Measurements from ENCODE around the gene ADGRL3.
"Not testable (repeated sequence)": the region's sequence is repeated elsewhere in the genome, so short reads cannot be mapped to it uniquely, and the experiment has no call there.

ADGRL3 gene

GRCh38 chr4:61373901-61374440 lies 173.8 kb downstream of the ADGRL3 start:
- DNase-seq = no peak

- no peak for DNase-seq
These were observed 174.3 kb downstream of the ADGRL3 start for GRCh38 chr4:61374447-61374891.

GRCh38 chr4:61375301-61375700 lies 175.2 kb downstream of the ADGRL3 start:
- DNase-seq = no peak

GRCh38 chr4:61376301-61376700 lies 176.2 kb downstream of the ADGRL3 start:
- no peak for DNase-seq

GRCh38 chr4:61379406-61379805 lies 179.3 kb downstream of the ADGRL3 start:
- no peak for DNase-seq

GRCh38 chr4:61380865-61381264 lies 180.7 kb downstream of the ADGRL3 start:
- no peak for DNase-seq

GRCh38 chr4:61385256-61385655 lies 185.1 kb downstream of the ADGRL3 start:
- no peak for DNase-seq

- not testable (repeated sequence) for DNase-seq
These were observed 187.2 kb downstream of the ADGRL3 start for GRCh38 chr4:61387372-61387771.

- no peak for DNase-seq
These were observed 189.5 kb downstream of the ADGRL3 start for GRCh38 chr4:61389640-61390039.

- DNase-seq = no peak
These were observed 195.6 kb downstream of the ADGRL3 start for GRCh38 chr4:61395754-61396153.

GRCh38 chr4:61397174-61397573 lies 197.0 kb downstream of the ADGRL3 start:
- DNase-seq = no peak

- no peak for DNase-seq
These were observed 200.4 kb downstream of the ADGRL3 start for GRCh38 chr4:61400439-61401038.

- DNase-seq = no peak
These were observed 201.6 kb downstream of the ADGRL3 start for GRCh38 chr4:61401771-61402170.

GRCh38 chr4:61405307-61405706 lies 205.2 kb downstream of the ADGRL3 start:
- no peak for DNase-seq

GRCh38 chr4:61406677-61407076 lies 206.6 kb downstream of the ADGRL3 start:
- DNase-seq = no peak

GRCh38 chr4:61407642-61408618 lies 207.8 kb downstream of the ADGRL3 start:
- no peak for DNase-seq

GRCh38 chr4:61408861-61409260 lies 208.7 kb downstream of the ADGRL3 start:
- no peak for DNase-seq

- no peak for DNase-seq
These were observed 211.1 kb downstream of the ADGRL3 start for GRCh38 chr4:61411241-61411640.

GRCh38 chr4:61425315-61425714 lies 225.2 kb downstream of the ADGRL3 start:
- no peak for DNase-seq

- DNase-seq = no peak
These were observed 226.1 kb downstream of the ADGRL3 start for GRCh38 chr4:61426229-61426628.

GRCh38 chr4:61427099-61427817 lies 227.1 kb downstream of the ADGRL3 start:
- no peak for DNase-seq

- DNase-seq = no peak
These were observed 227.8 kb downstream of the ADGRL3 start for GRCh38 chr4:61427818-61428495.

GRCh38 chr4:61428950-61429349 lies 228.8 kb downstream of the ADGRL3 start:
- no peak for DNase-seq
